PC-3 (cell line): Measurements from ENCODE around the gene VAV3. TPM values are rescaled to one million over a fixed set of nuclear protein-coding genes. Genes with fewer than 3 reads are reported as not detected.

Experiments used
- ATAC-seq: fragments of 200-7000 bp; cut with Tn5 transposase; 2 replicates; pipeline ENCODE4 v1.9.1; 2020; ENCODE audit warnings: mild to moderate bottlenecking, moderate library complexity
- BruUV-seq: library from RNA; stranded (reverse); fragments of 400-500 nt; replicated peaks from 2 replicates; lab custom pipeline; 2021; lab: Mats Ljungman, UMichigan
- CTCF ChIA-PET: fragments of 300-600 bp; sonication (Branson Sonifier 250); formaldehyde crosslinking; loops from one replicate; lab custom pipeline; 2022; ENCODE audit warnings: antibody characterized with exemption; lab: Charles Lee
- POLR2A ChIA-PET: fragments of 300-600 bp; sonication (Branson Sonifier 250); formaldehyde crosslinking; loops from one replicate; lab custom pipeline; 2022; ENCODE audit warnings: antibody characterized with exemption; ENCODE audit not compliant: unreplicated experiment; lab: Charles Lee
- DNase-seq: peaks from one replicate; pipeline ENCODE4 v3.0.0-alpha.2; 2015
- H2AFZ ChIP-seq: fragments of 300-600 bp; sonication (generic); 2 replicates; pipeline ENCODE4 v1.6.0; 2016; ENCODE audit warnings: antibody characterized with exemption, low read length
- H3F3A ChIP-seq: fragments of 300-600 bp; sonication (generic); one replicate; pipeline ENCODE4 v1.6.0; 2017; ENCODE audit warnings: antibody characterized with exemption, low read length, control low read depth, mild to moderate bottlenecking; ENCODE audit not compliant: unreplicated experiment
- H3K27ac ChIP-seq: fragments of 300-600 bp; sonication (generic); 2 replicates; pipeline ENCODE4 v1.5.1; 2016; ENCODE audit warnings: mild to moderate bottlenecking, low read length
- H3K27me3 ChIP-seq: fragments of 300-600 bp; sonication (generic); 2 replicates; pipeline ENCODE4 v1.6.1; 2016; ENCODE audit warnings: low read length, mixed read lengths
- H3K36me3 ChIP-seq: fragments of 300-600 bp; sonication (generic); 2 replicates; pipeline ENCODE4 v1.6.1; 2016; ENCODE audit warnings: low read depth, mixed run types, low read length, mixed read lengths
- H3K4me1 ChIP-seq: fragments of 300-600 bp; sonication (generic); 2 replicates; pipeline ENCODE4 v1.5.1; 2016; ENCODE audit warnings: low read length; ENCODE audit not compliant: insufficient read depth
- H3K4me2 ChIP-seq: fragments of 300-600 bp; sonication (generic); 2 replicates; pipeline ENCODE4 v1.6.0; 2016; ENCODE audit warnings: low read length
- H3K4me3 ChIP-seq: fragments of 300-600 bp; sonication (generic); 2 replicates; pipeline ENCODE4 v1.5.1; 2016; ENCODE audit warnings: mild to moderate bottlenecking, low read length, mixed read lengths
- H3K79me2 ChIP-seq: fragments of 300-600 bp; sonication (generic); 2 replicates; pipeline ENCODE4 v1.6.1; 2017; ENCODE audit warnings: low read length, mixed read lengths
- H3K9ac ChIP-seq: fragments of 300-600 bp; sonication (generic); 2 replicates; pipeline ENCODE4 v1.6.0; 2016; ENCODE audit warnings: mild to moderate bottlenecking, low read length
- H3K9me2 ChIP-seq: fragments of 300-600 bp; sonication (generic); replicated peaks from 2 replicates; pipeline ENCODE4 v1.6.1; 2016; ENCODE audit warnings: mixed run types, low read length, mixed read lengths
- H3K9me3 ChIP-seq: fragments of 300-600 bp; sonication (generic); 2 replicates; pipeline ENCODE4 v1.6.1; 2016; ENCODE audit warnings: low read length, mixed read lengths
- H4K20me1 ChIP-seq: fragments of 300-600 bp; sonication (generic); 2 replicates; pipeline ENCODE4 v1.6.1; 2016; ENCODE audit warnings: low read length, mixed read lengths
- CTCF ChIP-seq: fragments of 300-600 bp; sonication (generic); conservative IDR thresholded peaks from 2 replicates; pipeline ENCODE4 v1.5.1; 2017; ENCODE audit warnings: antibody characterized with exemption, low read depth, mild to moderate bottlenecking, low read length
- EZH2 ChIP-seq: fragments of 300-600 bp; sonication (generic); IDR thresholded peaks from one replicate; pipeline ENCODE4 v1.6.1; 2017; ENCODE audit warnings: antibody characterized with exemption, mild to moderate bottlenecking, low read length; ENCODE audit not compliant: unreplicated experiment
- EZH2phosphoT487 ChIP-seq: fragments of 300-600 bp; sonication (generic); IDR thresholded peaks from 2 replicates; pipeline ENCODE4 v1.6.1; 2018; ENCODE audit warnings: mild to moderate bottlenecking, antibody characterized with exemption, low read length, borderline replicate concordance
- intact Hi-C: fragments of 100-400 bp; cut with micrococcal nuclease; formaldehyde crosslinking; loops from 2 replicates; pipeline ENCODE4 v1.9.0; 2023
- total RNA-seq: library from RNA; depleted of rRNA; stranded (reverse); fragments of >200 nt; gene quantifications from 2 replicates; pipeline ENCODE4 v1.2.3, GENCODE V29; 2014

The VAV3 gene
- total RNA-seq, 1 experiment from 2014 or later = 0.73 TPM

- DNase-seq (peak; percentile 24), ATAC-seq (no peak)
- Histone ChIP-seq H2AFZ (0 out of 2 replicates have a peak overlapping the region, but pooled peaks have one; percentile 4), H3K9ac (peak overlapping the region; percentile 24; the same call in 1 of the 2 replicates), H3K27ac (peak overlapping the region; percentile 92), H3K27me3 (no peaks in the 10 kb centered on the region), H3K9me2 (no peaks in the 10 kb centered on the region), H3K4me2 (peak overlapping the region; percentile 76), H3K4me3 (peak overlapping the region; percentile 38; the same call in 1 of the 2 replicates), H3K79me2 (no peaks in the 10 kb centered on the region), H3K36me3 (no peaks in the 10 kb centered on the region), H3F3A (peaks cover 4% of the 10 kb centered on the region), H3K9me3 (no peaks in the 10 kb centered on the region), H4K20me1 (no peaks in the 10 kb centered on the region), H3K4me1 (peaks cover 43% of the 10 kb centered on the region)
- CTCF ChIA-PET = no interaction called here
- POLR2A ChIA-PET = no interaction called here
- BruUV-seq = no TSS peak
- TF ChIP-seq CTCF = no peak
- no peak for TF ChIP-seq EZH2phosphoT487
- no peak for TF ChIP-seq EZH2
- intact Hi-C loops = loop anchor here (2.0 to 10.0 kb wide), 4 partner anchors 35 to 519 kb away; no protein-coding TSS in a partner anchor
Measured at GRCh38 chr1:107683683-107684082, 281.3 kb downstream of the VAV3 start.

GRCh38 chr1:107683191-107683657 is 281.8 kb downstream of the VAV3 start:
- H3K4me2 ChIP-seq = peak overlapping the region; percentile 76
- H3K36me3 ChIP-seq = no peaks in the 10 kb centered on the region
- H3F3A ChIP-seq = peaks cover 4% of the 10 kb centered on the region
- ATAC-seq = peak; percentile 89
- POLR2A ChIA-PET = no interaction called here
- no peaks in the 10 kb centered on the region for H3K9me2 ChIP-seq
- H3K4me3 ChIP-seq = peak overlapping the region; percentile 38; the same call in 1 of the 2 replicates
- H3K27ac ChIP-seq = peak overlapping the region; percentile 92
- TF ChIP-seq EZH2phosphoT487 (no peak), EZH2 (no peak), CTCF (no peak)
- H4K20me1 ChIP-seq = no peaks in the 10 kb centered on the region
- no TSS peak for BruUV-seq
- H3K4me1 ChIP-seq = peaks cover 41% of the 10 kb centered on the region
- CTCF ChIA-PET = interaction anchor here (1.1 kb wide), 1 partner anchor 65 kb away, joined by 4 read pairs; no protein-coding TSS in a partner anchor
- 0 out of 2 replicates have a peak overlapping the region, but pooled peaks have one; percentile 4 for H2AFZ ChIP-seq
- no peaks in the 10 kb centered on the region for H3K9me3 ChIP-seq
- peak; percentile 85 for DNase-seq
- H3K79me2 ChIP-seq = no peaks in the 10 kb centered on the region
- no peaks in the 10 kb centered on the region for H3K27me3 ChIP-seq
- intact Hi-C loops = loop anchor here (2.0 to 10.0 kb wide), 4 partner anchors 34 to 518 kb away; no protein-coding TSS in a partner anchor
- peak overlapping the region; percentile 61 for H3K9ac ChIP-seq

DNA sequence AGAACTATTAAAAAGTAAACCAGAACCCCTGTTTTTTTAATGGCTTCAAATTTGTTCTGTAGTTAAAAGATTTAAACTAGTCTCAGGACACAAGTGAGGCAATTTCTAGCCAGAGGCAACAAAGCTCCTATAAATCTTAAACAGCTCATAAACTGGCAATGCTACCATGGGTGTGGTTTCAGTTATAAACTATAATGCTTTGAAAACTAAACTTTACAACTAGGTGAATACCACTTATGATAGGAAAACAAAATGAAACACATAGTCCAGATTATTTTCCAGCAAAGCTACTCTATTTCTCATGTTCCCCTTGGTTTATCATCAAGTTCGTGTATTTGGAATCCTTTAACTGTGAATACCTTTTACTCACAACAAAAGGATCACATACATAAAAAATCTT is 282.5 kb downstream of the VAV3 start:
- peak; percentile 93 for DNase-seq
- Histone ChIP-seq H3K4me2 (peak overlapping the region; percentile 76), H3K27me3 (no peaks in the 10 kb centered on the region), H3K9me3 (no peaks in the 10 kb centered on the region), H4K20me1 (no peaks in the 10 kb centered on the region), H2AFZ (no peak overlapping the region), H3K79me2 (no peaks in the 10 kb centered on the region), H3K9me2 (no peaks in the 10 kb centered on the region), H3K4me1 (peaks cover 33% of the 10 kb centered on the region), H3K4me3 (peak overlapping the region; percentile 38), H3F3A (peaks cover 4% of the 10 kb centered on the region), H3K27ac (peak overlapping the region; percentile 92), H3K9ac (peak overlapping the region; percentile 61), H3K36me3 (no peaks in the 10 kb centered on the region)
- POLR2A ChIA-PET = no interaction called here
- CTCF ChIA-PET = interaction anchor here (0.5 to 1.1 kb wide), 3 partner anchors 66 to 302 kb away, joined by 3 to 6 read pairs (median 4); no protein-coding TSS in a partner anchor
- intact Hi-C loops = loop anchor here (2.0 to 10.0 kb wide), 4 partner anchors 34 to 518 kb away; no protein-coding TSS in a partner anchor
- no TSS peak for BruUV-seq
- ATAC-seq = peak; percentile 89
- TF ChIP-seq EZH2 (no peak), CTCF (no peak), EZH2phosphoT487 (no peak)
